ENCODE data around the gene ZNF808.
"Not testable (repeated sequence)": the region's sequence is repeated elsewhere in the genome, so short reads cannot be mapped to it uniquely, and the experiment has no call there.

The ZNF808 gene

DNA sequence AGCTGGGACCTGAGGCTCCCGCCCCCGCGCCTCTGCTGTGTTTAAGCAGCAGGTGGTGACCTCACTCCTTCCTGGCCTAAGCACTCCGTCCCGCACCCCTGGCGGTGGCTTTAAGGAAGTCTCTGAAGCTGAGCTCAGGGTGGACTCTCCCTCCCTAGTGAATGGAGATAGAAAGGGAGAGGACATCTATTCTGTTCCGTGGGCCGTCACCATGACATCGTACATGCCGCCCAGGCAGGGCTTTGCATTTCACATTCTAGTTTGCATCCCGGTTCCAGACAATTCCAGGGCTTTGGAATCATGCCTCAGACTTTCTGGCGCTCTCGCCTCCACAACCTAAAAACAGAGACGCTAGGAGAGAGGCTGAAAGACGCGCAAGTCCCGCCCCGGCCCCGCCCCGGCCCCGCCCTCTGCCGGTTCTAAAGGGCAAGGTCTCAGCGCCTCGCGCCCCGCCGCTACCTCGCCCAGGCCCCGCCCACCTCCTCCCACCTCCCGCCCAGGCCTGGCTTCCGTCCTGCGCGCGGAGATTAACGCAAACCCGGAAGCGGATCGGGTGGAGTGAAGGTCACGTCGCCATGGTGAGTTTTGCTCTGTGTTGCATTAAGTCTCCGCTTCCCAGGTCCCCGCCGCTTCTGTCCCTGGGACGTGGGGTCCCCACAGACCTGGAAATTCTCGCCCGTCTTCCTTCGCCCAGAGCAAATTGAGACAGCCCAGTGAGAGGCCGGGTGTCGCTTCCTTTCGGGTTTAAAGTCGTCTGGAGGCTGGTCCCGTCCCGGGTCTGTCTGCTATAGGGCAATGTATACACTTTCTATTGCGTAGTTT is at the start of gene ZNF808:
Gene ZNF808 (plus strand): TSS at position 535 of the 822 bp plus-strand sequence. CDS start 15,617 bp downstream, outside the sequence.
- Histone ChIP-seq H3K36me3 (ENCODE audit: control insufficient read depth, low read depth, low read length) (no peaks in the 10 kb centered on the region), H3K4me3 (ENCODE audit: low read length) (peak within 1 kb of the TSS; percentile 89), H3K9me3 (ENCODE audit: control insufficient read depth, low read depth, low read length) (no peaks in the 10 kb centered on the region), H3K27ac (ENCODE audit: low read length) (peak within 1 kb of the TSS; percentile 79), H3K9ac (ENCODE audit: low read length) (peak within 1 kb of the TSS; percentile 80), H3K4me1 (ENCODE audit: control insufficient read depth, low read depth, low read length) (no peaks in the 10 kb centered on the region), H3K27me3 (ENCODE audit: control insufficient read depth, insufficient read depth, low read length) (no peaks in the 10 kb centered on the region)

DNA sequence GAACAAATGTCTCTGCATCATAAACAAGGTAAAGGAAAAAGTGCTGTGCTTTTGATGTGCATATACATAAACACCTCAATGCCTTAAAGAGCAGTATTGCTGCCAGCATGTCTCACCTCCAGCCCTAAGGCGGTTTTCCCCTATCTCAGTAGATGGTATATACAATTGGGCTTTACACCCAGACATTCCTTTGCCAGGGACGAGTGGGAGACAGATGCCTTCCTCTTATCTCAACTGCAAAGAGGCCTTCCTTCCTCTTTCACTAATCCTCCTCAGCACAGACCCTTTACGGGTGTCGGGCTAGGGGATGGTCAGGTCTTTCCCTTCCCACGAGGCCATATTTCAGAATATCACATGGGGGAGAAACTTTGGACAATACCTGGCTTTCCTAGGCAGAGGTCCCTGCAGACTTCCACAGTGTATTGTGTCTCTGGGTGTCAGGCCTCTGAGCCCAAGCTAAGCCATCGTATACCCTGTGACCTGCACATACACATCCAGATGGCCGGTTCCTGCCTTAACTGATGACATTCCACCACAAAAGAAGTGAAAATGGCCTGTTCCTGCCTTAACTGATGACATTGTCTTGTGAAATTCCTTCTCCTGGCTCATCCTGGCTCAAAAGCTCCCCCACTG is 43.2 kb upstream of the ZNF808 start:
- not testable (repeated sequence) for H3K9me3 ChIP-seq (ENCODE audit: control insufficient read depth, low read depth, low read length); H3K9ac ChIP-seq (ENCODE audit: low read length)

DNA sequence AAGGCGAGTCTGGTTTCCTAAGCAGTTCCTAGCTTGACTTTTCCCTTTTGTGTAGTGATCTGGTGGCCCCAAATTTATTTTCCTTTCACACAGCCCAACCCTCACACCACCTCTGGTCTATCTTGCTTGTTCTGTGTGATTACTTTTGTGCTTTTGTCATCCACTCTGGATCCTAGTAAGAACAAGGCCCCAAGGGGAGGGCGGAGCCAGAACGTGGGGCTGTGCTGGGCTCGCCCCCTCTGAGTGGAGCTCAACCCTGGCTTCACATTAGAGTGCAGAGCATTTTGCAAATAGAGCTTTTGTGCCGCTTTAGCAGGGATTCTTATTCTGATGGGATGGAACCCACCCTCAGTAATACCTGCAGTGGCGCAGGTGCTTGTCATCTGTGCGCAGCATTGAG is 42.4 kb upstream of the ZNF808 start:
- H3K4me1 ChIP-seq (ENCODE audit: control insufficient read depth, low read depth, low read length); H3K36me3 ChIP-seq (ENCODE audit: control insufficient read depth, low read depth, low read length); H3K27me3 ChIP-seq (ENCODE audit: control insufficient read depth, insufficient read depth, low read length); H3K4me3 ChIP-seq (ENCODE audit: low read length); H3K9ac ChIP-seq (ENCODE audit: low read length); H3K27ac ChIP-seq (ENCODE audit: low read length); H3K9me3 ChIP-seq (ENCODE audit: control insufficient read depth, low read depth, low read length): not testable (repeated sequence)

More for the DNA sequence above, 43.2 kb upstream of the ZNF808 start:
- not testable (repeated sequence) for H3K4me1 ChIP-seq (ENCODE audit: control insufficient read depth, low read depth, low read length); H3K27ac ChIP-seq (ENCODE audit: low read length); H3K4me3 ChIP-seq (ENCODE audit: low read length); H3K27me3 ChIP-seq (ENCODE audit: control insufficient read depth, insufficient read depth, low read length); H3K36me3 ChIP-seq (ENCODE audit: control insufficient read depth, low read depth, low read length)

DNA sequence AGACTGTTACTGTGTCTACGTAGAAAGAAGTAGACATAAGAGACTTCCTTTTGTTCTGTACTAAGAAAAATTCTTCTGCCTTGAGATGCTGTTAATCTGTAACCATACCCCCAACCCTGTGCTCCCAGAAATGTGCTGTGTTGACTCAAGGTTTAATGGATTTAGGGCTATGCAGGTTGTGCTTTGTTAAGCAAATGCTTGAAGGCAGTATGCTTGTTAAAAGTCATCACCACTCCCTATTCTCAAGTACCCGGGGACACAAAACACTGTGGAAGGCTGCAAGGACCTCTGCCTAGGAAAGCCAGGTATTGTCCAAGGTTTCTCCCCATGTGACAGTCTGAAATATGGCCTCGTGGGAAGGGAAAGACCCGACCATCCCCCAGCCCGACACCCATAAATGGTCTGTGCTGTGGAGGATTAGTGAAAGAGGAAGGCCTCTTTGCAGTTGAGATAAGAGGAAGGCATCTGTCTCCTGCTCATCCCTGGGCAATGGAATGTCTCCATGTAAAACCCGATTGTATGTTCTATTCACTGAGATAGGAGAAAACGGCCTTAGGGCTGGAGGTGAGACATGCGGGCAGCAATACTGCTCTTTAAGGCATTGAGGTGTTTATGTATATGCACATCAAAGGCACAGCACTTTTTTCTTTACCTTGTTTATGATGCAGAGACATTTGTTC is 41.8 kb upstream of the ZNF808 start:
- not testable (repeated sequence) for H3K4me3 ChIP-seq (ENCODE audit: low read length); H3K4me1 ChIP-seq (ENCODE audit: control insufficient read depth, low read depth, low read length); H3K9me3 ChIP-seq (ENCODE audit: control insufficient read depth, low read depth, low read length); H3K9ac ChIP-seq (ENCODE audit: low read length); H3K36me3 ChIP-seq (ENCODE audit: control insufficient read depth, low read depth, low read length); H3K27me3 ChIP-seq (ENCODE audit: control insufficient read depth, insufficient read depth, low read length); H3K27ac ChIP-seq (ENCODE audit: low read length)

DNA sequence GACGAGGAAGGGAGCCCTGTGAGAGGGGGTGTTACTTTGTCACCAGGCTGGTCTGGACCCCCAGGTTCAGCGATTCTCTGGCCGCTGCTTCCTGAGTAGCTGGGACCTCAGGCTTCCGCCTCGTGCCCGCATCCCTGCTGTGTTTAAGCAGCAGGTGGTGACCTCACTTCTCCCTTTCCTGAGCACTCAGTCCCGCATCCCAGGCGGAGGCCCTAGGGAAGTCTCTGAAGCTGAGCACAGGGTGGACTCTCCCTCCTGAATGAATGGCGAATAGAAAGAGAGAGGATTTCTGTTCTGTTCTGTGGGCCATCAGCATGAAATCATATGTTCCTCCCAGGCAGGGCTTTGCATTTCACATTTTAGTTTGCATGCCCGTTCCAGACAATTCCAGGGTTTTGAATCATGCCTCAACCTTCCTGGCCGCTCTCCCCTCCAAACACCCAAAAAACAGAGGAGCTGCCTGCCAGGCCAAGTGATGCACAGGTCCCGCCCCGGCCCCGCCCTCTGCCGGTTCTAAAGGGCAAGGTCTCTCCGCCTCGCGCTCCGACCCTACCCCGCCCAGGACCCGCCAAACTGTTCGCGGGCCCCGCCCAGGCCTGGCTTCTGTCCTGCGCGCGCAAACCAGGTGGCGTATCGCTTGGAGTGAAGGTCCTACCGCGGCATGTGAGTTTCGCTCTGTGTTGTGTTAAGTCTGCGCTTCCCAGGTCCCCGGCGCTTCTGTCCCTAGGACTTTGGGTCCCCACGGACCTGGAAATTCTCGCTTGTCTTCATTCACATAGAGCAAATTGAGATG is 35.1 kb upstream of the ZNF808 start:
- Histone ChIP-seq H3K4me3 (ENCODE audit: low read length) (peak overlapping the region; percentile 77), H3K9ac (ENCODE audit: low read length) (peak overlapping the region; percentile 53), H3K4me1 (ENCODE audit: control insufficient read depth, low read depth, low read length) (no peaks in the 10 kb centered on the region), H3K27ac (ENCODE audit: low read length) (no peak overlapping the region), H3K27me3 (ENCODE audit: control insufficient read depth, insufficient read depth, low read length) (peaks cover 27% of the 10 kb centered on the region), H3K9me3 (ENCODE audit: control insufficient read depth, low read depth, low read length) (no peaks in the 10 kb centered on the region), H3K36me3 (ENCODE audit: control insufficient read depth, low read depth, low read length) (no peaks in the 10 kb centered on the region)

DNA sequence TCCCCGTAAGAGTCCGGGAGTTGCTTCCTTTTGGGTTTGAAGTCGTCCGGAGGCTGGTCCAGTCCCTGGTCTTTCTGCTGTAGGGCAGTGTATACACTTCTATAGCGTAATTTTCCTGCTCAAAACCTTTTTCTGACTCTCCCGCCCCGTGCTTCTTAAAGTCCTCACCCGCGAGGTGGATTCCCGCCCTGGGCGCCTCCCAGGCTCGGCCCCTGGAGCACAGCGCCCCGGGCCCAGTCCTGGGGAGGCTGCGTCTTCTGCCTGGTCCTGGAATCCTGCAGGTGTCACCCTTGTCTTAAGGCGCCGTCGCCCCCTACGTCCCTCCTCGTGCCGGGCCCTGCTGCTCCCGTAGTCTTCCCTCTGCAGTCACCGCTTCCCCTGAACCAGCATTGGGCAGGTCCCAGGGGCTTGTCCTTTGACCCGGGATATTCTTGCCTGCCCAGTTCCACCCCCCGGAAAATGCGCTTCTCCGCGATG is 34.4 kb upstream of the ZNF808 start:
- Histone ChIP-seq H3K4me3 (ENCODE audit: low read length) (peak overlapping the region; percentile 77), H3K9me3 (ENCODE audit: control insufficient read depth, low read depth, low read length) (no peaks in the 10 kb centered on the region), H3K27me3 (ENCODE audit: control insufficient read depth, insufficient read depth, low read length) (peaks cover 27% of the 10 kb centered on the region), H3K27ac (ENCODE audit: low read length) (no peak overlapping the region), H3K4me1 (ENCODE audit: control insufficient read depth, low read depth, low read length) (no peaks in the 10 kb centered on the region), H3K9ac (ENCODE audit: low read length) (peak overlapping the region; percentile 53), H3K36me3 (ENCODE audit: control insufficient read depth, low read depth, low read length) (no peaks in the 10 kb centered on the region)

DNA sequence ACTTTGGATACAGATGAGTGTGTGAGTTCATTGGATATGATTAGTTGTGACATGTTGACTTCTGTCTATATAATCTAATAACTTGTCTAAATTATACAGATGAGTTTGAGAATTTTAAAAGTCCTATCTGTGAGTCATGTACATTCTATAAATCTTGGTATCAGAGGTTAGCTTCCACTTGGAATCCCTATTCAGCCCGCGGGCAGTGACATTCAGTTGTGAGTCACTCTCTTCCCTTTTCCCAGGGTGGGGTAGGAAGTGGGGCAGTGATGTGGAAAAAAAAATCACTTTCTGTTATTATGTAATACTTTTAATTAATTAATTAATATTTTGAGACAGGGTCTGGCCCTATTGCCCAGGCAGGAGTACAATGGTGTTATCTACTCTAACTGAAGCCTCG is 33.0 kb upstream of the ZNF808 start:
- H3K4me1 ChIP-seq (ENCODE audit: control insufficient read depth, low read depth, low read length) = no peaks in the 10 kb centered on the region
- H3K27me3 ChIP-seq (ENCODE audit: control insufficient read depth, insufficient read depth, low read length) = peaks cover 42% of the 10 kb centered on the region
- H3K9me3 ChIP-seq (ENCODE audit: control insufficient read depth, low read depth, low read length) = no peaks in the 10 kb centered on the region
- no peaks in the 10 kb centered on the region for H3K36me3 ChIP-seq (ENCODE audit: control insufficient read depth, low read depth, low read length)
- H3K9ac ChIP-seq (ENCODE audit: low read length) = no peak overlapping the region
- H3K4me3 ChIP-seq (ENCODE audit: low read length) = no peak overlapping the region
- H3K27ac ChIP-seq (ENCODE audit: low read length) = no peak overlapping the region

DNA sequence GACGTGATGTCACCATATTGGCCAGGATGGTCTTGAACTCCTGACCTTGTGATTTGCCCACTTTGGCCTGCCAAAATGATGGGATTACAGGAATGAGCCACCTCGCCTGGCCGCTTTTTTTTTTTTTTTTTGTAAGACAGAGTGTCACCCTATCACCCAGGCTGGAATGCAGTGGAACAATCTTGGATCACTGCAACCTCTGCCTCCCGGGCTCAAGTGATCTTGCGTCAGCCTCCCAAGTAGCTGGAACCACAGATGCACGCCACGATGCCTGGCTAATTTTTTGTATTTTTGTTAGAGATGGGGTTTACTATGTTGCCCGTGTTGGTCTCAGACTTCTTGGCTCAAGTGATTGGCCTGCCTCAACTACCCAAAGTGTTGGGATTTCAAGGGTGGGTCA is 28.9 kb upstream of the ZNF808 start:
- no peak overlapping the region for H3K27ac ChIP-seq (ENCODE audit: low read length)
- H3K4me3 ChIP-seq (ENCODE audit: low read length) = no peak overlapping the region
- H3K27me3 ChIP-seq (ENCODE audit: control insufficient read depth, insufficient read depth, low read length) = peaks cover 67% of the 10 kb centered on the region
- no peak overlapping the region for H3K9ac ChIP-seq (ENCODE audit: low read length)
- no peaks in the 10 kb centered on the region for H3K9me3 ChIP-seq (ENCODE audit: control insufficient read depth, low read depth, low read length)
- no peaks in the 10 kb centered on the region for H3K4me1 ChIP-seq (ENCODE audit: control insufficient read depth, low read depth, low read length)
- H3K36me3 ChIP-seq (ENCODE audit: control insufficient read depth, low read depth, low read length) = no peaks in the 10 kb centered on the region

DNA sequence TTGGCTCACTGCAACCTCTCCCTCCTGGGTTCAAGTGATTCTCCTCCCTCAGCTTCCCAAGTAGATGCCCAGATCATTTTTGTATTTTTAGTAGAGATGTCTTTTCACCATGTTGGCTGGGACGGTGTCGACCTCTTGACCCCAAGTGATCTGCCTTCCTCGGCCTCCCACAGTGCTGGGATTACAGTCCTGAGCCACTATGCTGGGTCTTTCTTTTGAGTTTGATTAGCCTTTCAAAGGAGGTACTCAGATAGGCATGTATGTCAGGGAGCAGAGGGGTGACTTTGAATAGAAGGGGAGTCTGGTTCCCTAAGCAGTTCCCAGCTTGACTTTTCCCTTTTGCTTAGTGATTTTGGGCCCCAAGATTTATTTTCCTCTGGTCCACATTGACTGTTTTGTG is 27.0 kb upstream of the ZNF808 start:
- H3K9ac ChIP-seq (ENCODE audit: low read length); H3K4me1 ChIP-seq (ENCODE audit: control insufficient read depth, low read depth, low read length); H3K4me3 ChIP-seq (ENCODE audit: low read length); H3K36me3 ChIP-seq (ENCODE audit: control insufficient read depth, low read depth, low read length); H3K9me3 ChIP-seq (ENCODE audit: control insufficient read depth, low read depth, low read length); H3K27ac ChIP-seq (ENCODE audit: low read length): not testable (repeated sequence)
- peaks cover 54% of the 10 kb centered on the region for H3K27me3 ChIP-seq (ENCODE audit: control insufficient read depth, insufficient read depth, low read length)

DNA sequence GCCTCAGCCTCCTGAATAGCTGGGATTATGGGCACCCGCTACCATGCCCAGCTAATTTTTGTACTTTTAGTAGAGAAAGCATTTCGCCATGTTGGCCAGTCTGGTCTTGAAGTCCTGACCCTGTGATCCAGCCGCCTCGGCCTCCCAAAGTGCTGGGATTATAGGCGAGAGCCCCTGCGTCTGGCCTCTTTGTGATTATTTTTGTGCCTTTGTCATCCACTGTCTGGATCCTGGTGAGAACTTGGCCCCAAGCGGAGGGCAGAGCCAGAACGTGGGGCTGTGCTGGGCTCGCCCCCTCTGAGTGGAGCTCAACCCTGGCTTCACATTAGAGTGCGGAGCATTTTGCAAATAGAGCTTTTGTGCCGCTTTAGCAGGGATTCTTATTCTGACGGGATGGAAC is 26.5 kb upstream of the ZNF808 start:
- not testable (repeated sequence) for H3K9me3 ChIP-seq (ENCODE audit: control insufficient read depth, low read depth, low read length)
- peaks cover 54% of the 10 kb centered on the region for H3K27me3 ChIP-seq (ENCODE audit: control insufficient read depth, insufficient read depth, low read length)

DNA sequence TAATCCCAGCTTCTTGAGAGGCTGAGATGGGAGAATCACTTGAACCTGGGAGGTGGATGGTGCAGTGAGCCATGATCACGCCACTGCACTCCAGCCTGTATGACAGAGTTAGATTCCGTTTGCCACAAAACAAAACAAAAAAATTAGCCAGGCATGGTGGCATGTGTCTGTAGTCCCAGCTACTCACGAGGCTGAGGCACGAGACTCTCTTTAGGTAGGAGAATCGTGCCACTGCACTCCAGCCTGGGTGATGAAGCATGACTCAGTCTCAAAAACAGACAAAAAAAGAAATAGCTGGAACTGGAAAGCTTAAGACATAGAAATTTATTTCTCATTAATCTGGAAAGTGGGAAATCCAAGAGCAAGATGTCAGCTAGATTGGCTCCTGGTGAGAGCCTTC is 20.2 kb upstream of the ZNF808 start:
- H3K4me3 ChIP-seq (ENCODE audit: low read length) = no peak overlapping the region
- no peak overlapping the region for H3K9ac ChIP-seq (ENCODE audit: low read length)
- H3K27ac ChIP-seq (ENCODE audit: low read length) = no peak overlapping the region
- no peaks in the 10 kb centered on the region for H3K36me3 ChIP-seq (ENCODE audit: control insufficient read depth, low read depth, low read length)
- no peaks in the 10 kb centered on the region for H3K9me3 ChIP-seq (ENCODE audit: control insufficient read depth, low read depth, low read length)
- H3K4me1 ChIP-seq (ENCODE audit: control insufficient read depth, low read depth, low read length) = no peaks in the 10 kb centered on the region
- peaks cover 12% of the 10 kb centered on the region for H3K27me3 ChIP-seq (ENCODE audit: control insufficient read depth, insufficient read depth, low read length)

More for the DNA sequence above, 26.5 kb upstream of the ZNF808 start:
- not testable (repeated sequence) for H3K9ac ChIP-seq (ENCODE audit: low read length); H3K4me3 ChIP-seq (ENCODE audit: low read length); H3K4me1 ChIP-seq (ENCODE audit: control insufficient read depth, low read depth, low read length); H3K27ac ChIP-seq (ENCODE audit: low read length); H3K36me3 ChIP-seq (ENCODE audit: control insufficient read depth, low read depth, low read length)

Measured in iPS-18a (cell line).